Tibial nerve (tissue), 3 donors: ENCODE measurements around the gene PARP4.
"Not testable (repeated sequence)": the region's sequence is repeated elsewhere in the genome, so short reads cannot be mapped to it uniquely, and the experiment has no call there.

Source experiments
- POLR2A ChIP-seq, 2 donors: fragments of 450-650 bp; IDR thresholded peaks; one replicate each; pipeline ENCODE4 v1.6.1; 2017; ENCODE audit warnings: antibody characterized with exemption in 2 of 2, mild to moderate bottlenecking in 2 of 2, moderate library complexity in 2 of 2
- TF ChIP-seq, protein P1 (sequence below), 5 experiments: fragments of 200-600 bp in 3 of 5; fragments of 450-650 bp in 2 of 5; sonication (generic) in 3 of 5; IDR thresholded peaks; one replicate each; pipeline ENCODE4 v1.5.1; 2016 to 2019; ENCODE audit warnings: antibody characterized with exemption in 5 of 5, mild to moderate bottlenecking in 3 of 5, moderate library complexity in 2 of 5

DNA sequence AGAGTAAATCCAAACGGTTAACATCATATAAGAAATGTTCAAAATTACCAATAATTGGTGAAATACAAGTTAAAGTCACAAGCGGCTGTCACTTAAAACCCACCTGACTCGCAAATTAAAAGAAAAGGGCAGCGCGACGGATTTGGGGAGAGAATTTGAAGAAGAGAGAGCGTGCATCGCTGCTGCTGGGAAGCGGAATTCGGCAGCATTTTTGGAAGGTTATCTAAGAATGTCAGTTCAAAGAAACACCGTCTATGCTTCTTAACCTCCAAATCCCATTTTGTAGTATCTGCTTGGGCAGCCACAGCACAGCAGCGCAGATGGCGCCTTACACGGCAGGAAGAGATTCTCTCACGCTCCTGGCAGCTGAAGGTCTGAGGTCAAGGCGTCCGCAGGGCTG lies 128.5 kb downstream of the PARP4 start:
- TF ChIP-seq, protein P1, sequence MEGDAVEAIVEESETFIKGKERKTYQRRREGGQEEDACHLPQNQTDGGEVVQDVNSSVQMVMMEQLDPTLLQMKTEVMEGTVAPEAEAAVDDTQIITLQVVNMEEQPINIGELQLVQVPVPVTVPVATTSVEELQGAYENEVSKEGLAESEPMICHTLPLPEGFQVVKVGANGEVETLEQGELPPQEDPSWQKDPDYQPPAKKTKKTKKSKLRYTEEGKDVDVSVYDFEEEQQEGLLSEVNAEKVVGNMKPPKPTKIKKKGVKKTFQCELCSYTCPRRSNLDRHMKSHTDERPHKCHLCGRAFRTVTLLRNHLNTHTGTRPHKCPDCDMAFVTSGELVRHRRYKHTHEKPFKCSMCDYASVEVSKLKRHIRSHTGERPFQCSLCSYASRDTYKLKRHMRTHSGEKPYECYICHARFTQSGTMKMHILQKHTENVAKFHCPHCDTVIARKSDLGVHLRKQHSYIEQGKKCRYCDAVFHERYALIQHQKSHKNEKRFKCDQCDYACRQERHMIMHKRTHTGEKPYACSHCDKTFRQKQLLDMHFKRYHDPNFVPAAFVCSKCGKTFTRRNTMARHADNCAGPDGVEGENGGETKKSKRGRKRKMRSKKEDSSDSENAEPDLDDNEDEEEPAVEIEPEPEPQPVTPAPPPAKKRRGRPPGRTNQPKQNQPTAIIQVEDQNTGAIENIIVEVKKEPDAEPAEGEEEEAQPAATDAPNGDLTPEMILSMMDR (IDR thresholded peaks at IDR 0.05), result not testable (repeated sequence)
- TF ChIP-seq POLR2A (IDR thresholded peaks at IDR 0.05), result not testable (repeated sequence)
